ENCODE data around the gene CNKSR2. TPM values are rescaled to one million over a fixed set of nuclear protein-coding genes. Genes with fewer than 3 reads are reported as not detected.
A peak's percentile ranks its signal among the peaks of the same experiment; 100 is the strongest.

Gene CNKSR2
- total and polyA plus RNA-seq, 2 experiments from 2014 or later = 0.14 to 0.76 TPM

GRCh38 chrX:21655901-21656586, 281.8 kb downstream of the CNKSR2 start:
- Histone ChIP-seq H3K9me2 (ENCODE audit: insufficient read depth) (no peaks in the 10 kb centered on the region), H3K79me2 (ENCODE audit: insufficient read depth) (no peaks in the 10 kb centered on the region), H3F3A (ENCODE audit: insufficient read depth) (no peaks in the 10 kb centered on the region), H3K4me2 (ENCODE audit: unreplicated experiment) (no peak overlapping the region), H3K27ac (no peak overlapping the region), H3K9me3 (ENCODE audit: low read depth) (no peaks in the 10 kb centered on the region), H3K4me3 (no peak overlapping the region), H3K9ac (no peak overlapping the region), H2AFZ (no peak overlapping the region), H3K36me3 (ENCODE audit: low read depth) (no peaks in the 10 kb centered on the region), H4K20me1 (ENCODE audit: insufficient read depth) (no peaks in the 10 kb centered on the region), H3K27me3 (replicated peaks; ENCODE audit: insufficient read depth) (no peaks in the 10 kb centered on the region), H3K4me1 (ENCODE audit: insufficient read depth) (no peaks in the 10 kb centered on the region)
- in situ Hi-C loops (cut with MboI) = no loop called here
- TF ChIP-seq EZH2phosphoT487 (IDR thresholded peaks at IDR 0.05; ENCODE audit: insufficient read depth, low read depth) = no peak
- no peak for TF ChIP-seq EZH2 (IDR thresholded peaks at IDR 0.05; ENCODE audit: insufficient read depth, poor library complexity, severe bottlenecking)
- 84 to 100% methylated on average over 1 to 29 of the region's 76 CpGs for WGBS, 2 experiments (ENCODE audit: low coverage in 1 of 2, low lambda C conversion rate in 2 of 2, missing lambda C conversion rate in 2 of 2)
- DNase-seq = no peak

GRCh38 chrX:21656587-21657317, 282.5 kb downstream of the CNKSR2 start:
- H3K4me1 ChIP-seq (ENCODE audit: insufficient read depth) = no peaks in the 10 kb centered on the region
- H3K4me2 ChIP-seq (ENCODE audit: unreplicated experiment) = no peak overlapping the region
- WGBS, 2 experiments (ENCODE audit: low coverage in 1 of 2, low lambda C conversion rate in 2 of 2, missing lambda C conversion rate in 2 of 2) = 88 to 91% methylated on average over 8 to 42 of the region's 61 CpGs
- no peaks in the 10 kb centered on the region for H3K9me3 ChIP-seq (ENCODE audit: low read depth)
- no peaks in the 10 kb centered on the region for H3K9me2 ChIP-seq (ENCODE audit: insufficient read depth)
- no peaks in the 10 kb centered on the region for H3F3A ChIP-seq (ENCODE audit: insufficient read depth)
- in situ Hi-C loops (cut with MboI) = no loop called here
- H3K36me3 ChIP-seq (ENCODE audit: low read depth) = no peaks in the 10 kb centered on the region
- TF ChIP-seq EZH2 (IDR thresholded peaks at IDR 0.05; ENCODE audit: insufficient read depth, poor library complexity, severe bottlenecking) (no peak), EZH2phosphoT487 (IDR thresholded peaks at IDR 0.05; ENCODE audit: insufficient read depth, low read depth) (no peak)
- DNase-seq = no peak
- H3K27me3 ChIP-seq (replicated peaks; ENCODE audit: insufficient read depth) = no peaks in the 10 kb centered on the region
- no peak overlapping the region for H3K9ac ChIP-seq
- no peaks in the 10 kb centered on the region for H4K20me1 ChIP-seq (ENCODE audit: insufficient read depth)
- no peaks in the 10 kb centered on the region for H3K79me2 ChIP-seq (ENCODE audit: insufficient read depth)
- H3K27ac ChIP-seq = no peak overlapping the region
- H3K4me3 ChIP-seq = no peak overlapping the region
- H2AFZ ChIP-seq = no peak overlapping the region

- Histone ChIP-seq H3K36me3 (ENCODE audit: low read depth) (no peaks in the 10 kb centered on the region), H4K20me1 (ENCODE audit: insufficient read depth) (no peaks in the 10 kb centered on the region), H3K4me3 (no peak overlapping the region), H3K9ac (no peak overlapping the region), H3F3A (ENCODE audit: insufficient read depth) (no peaks in the 10 kb centered on the region), H3K9me3 (ENCODE audit: low read depth) (no peaks in the 10 kb centered on the region), H3K4me2 (ENCODE audit: unreplicated experiment) (no peak overlapping the region), H3K27ac (no peak overlapping the region), H3K4me1 (ENCODE audit: insufficient read depth) (no peaks in the 10 kb centered on the region), H2AFZ (no peak overlapping the region), H3K9me2 (ENCODE audit: insufficient read depth) (no peaks in the 10 kb centered on the region), H3K27me3 (replicated peaks; ENCODE audit: insufficient read depth) (no peaks in the 10 kb centered on the region), H3K79me2 (ENCODE audit: insufficient read depth) (no peaks in the 10 kb centered on the region)
- TF ChIP-seq EZH2 (IDR thresholded peaks at IDR 0.05; ENCODE audit: insufficient read depth, poor library complexity, severe bottlenecking) (no peak), EZH2phosphoT487 (IDR thresholded peaks at IDR 0.05; ENCODE audit: insufficient read depth, low read depth) (no peak)
- in situ Hi-C loops (cut with MboI) = no loop called here
- 84 to 85% methylated on average over 18 to 21 of the region's 57 CpGs for WGBS, 2 experiments (ENCODE audit: low coverage in 1 of 2, low lambda C conversion rate in 2 of 2, missing lambda C conversion rate in 2 of 2)
- DNase-seq = no peak
Measured at GRCh38 chrX:21657318-21658151, 283.3 kb downstream of the CNKSR2 start.

- in situ Hi-C loops (cut with MboI) = no loop called here
- Histone ChIP-seq H3K9me3 (ENCODE audit: low read depth) (no peaks in the 10 kb centered on the region), H3F3A (ENCODE audit: insufficient read depth) (no peaks in the 10 kb centered on the region), H2AFZ (no peak within 1 kb of the TSS), H3K27me3 (replicated peaks; ENCODE audit: insufficient read depth) (no peaks in the 10 kb centered on the region), H3K4me2 (ENCODE audit: unreplicated experiment) (no peak within 1 kb of the TSS), H3K9me2 (ENCODE audit: insufficient read depth) (no peaks in the 10 kb centered on the region), H3K9ac (no peak within 1 kb of the TSS), H3K79me2 (ENCODE audit: insufficient read depth) (no peaks in the 10 kb centered on the region), H3K4me1 (ENCODE audit: insufficient read depth) (no peaks in the 10 kb centered on the region), H3K4me3 (0 out of 2 replicates have a peak within 1 kb of the TSS, but pooled peaks have one; percentile 37), H3K36me3 (ENCODE audit: low read depth) (no peaks in the 10 kb centered on the region), H3K27ac (no peak within 1 kb of the TSS), H4K20me1 (ENCODE audit: insufficient read depth) (no peaks in the 10 kb centered on the region)
- 25 to 27% methylated on average over 4 to 10 of the region's 60 CpGs for WGBS, 2 experiments (ENCODE audit: low coverage in 1 of 2, low lambda C conversion rate in 2 of 2, missing lambda C conversion rate in 2 of 2)
- DNase-seq = peak; percentile 5
- TF ChIP-seq EZH2 (IDR thresholded peaks at IDR 0.05; ENCODE audit: insufficient read depth, poor library complexity, severe bottlenecking) = no peak
- TF ChIP-seq EZH2phosphoT487 (IDR thresholded peaks at IDR 0.05; ENCODE audit: insufficient read depth, low read depth) = no peak
Measured at GRCh38 chrX:21658152-21658737, 284.0 kb downstream of the CNKSR2 start, which contains the start of gene KLHL34. Gene KLHL34 (minus strand): TSS chrX:21658330. CDS start chrX:21657788, 542 bp downstream.

Measured in GM23248 (cell line).